ENCODE results near the gene TP53BP2.

DNA sequence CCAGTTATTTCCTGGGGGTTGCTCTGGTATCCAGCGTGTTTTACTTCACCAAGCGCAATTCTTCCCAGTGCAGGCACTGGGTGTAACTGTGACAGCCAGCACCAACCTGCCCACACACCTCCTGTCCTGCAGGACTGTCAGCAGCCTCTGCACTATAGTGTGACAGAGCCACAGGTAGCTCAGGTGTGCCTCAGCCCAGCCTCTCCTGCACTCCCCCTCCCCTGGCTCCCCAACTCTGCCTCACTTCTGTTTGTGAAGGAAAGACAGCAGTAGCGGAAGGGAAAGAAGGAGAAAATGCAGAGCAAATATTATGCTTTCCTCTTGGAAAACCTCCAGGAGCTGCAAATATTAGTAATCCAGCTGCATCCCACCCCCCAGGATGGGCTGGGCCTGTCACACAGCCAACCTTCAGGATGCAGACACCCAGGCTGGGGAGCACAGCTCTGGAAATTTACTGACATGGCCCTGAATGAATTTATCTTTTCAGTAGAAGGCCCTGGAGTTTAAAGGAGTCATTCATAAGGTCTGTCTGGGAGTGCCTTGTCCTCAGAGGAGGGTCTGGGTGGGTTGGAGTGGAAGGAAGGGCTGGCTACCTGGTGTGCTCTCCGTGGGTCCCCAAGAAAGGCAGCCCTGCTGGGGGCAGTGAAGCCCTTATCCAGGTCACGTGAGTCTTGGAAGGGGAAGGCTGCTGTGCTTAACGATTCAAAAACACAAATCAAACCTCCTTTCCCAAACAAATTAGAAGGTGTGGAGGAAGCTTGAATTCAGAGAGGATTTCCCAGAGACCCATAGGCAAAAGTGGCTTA is 112.6 kb downstream of the TP53BP2 start:
- no peak for TF ChIP-seq POLR2A (IDR thresholded peaks at IDR 0.05)
- TF ChIP-seq, protein P1, sequence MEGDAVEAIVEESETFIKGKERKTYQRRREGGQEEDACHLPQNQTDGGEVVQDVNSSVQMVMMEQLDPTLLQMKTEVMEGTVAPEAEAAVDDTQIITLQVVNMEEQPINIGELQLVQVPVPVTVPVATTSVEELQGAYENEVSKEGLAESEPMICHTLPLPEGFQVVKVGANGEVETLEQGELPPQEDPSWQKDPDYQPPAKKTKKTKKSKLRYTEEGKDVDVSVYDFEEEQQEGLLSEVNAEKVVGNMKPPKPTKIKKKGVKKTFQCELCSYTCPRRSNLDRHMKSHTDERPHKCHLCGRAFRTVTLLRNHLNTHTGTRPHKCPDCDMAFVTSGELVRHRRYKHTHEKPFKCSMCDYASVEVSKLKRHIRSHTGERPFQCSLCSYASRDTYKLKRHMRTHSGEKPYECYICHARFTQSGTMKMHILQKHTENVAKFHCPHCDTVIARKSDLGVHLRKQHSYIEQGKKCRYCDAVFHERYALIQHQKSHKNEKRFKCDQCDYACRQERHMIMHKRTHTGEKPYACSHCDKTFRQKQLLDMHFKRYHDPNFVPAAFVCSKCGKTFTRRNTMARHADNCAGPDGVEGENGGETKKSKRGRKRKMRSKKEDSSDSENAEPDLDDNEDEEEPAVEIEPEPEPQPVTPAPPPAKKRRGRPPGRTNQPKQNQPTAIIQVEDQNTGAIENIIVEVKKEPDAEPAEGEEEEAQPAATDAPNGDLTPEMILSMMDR (IDR thresholded peaks at IDR 0.05 in 8 of 11, conservative IDR thresholded peaks at IDR 0.05 in 3 of 11), result no peak
